HT1080 (cell line): ENCODE data around the gene DMGDH. TPM values are rescaled to one million over a fixed set of nuclear protein-coding genes. Genes with fewer than 3 reads are reported as not detected.
A peak's percentile ranks its signal among the peaks of the same experiment; 100 is the strongest.

Experiments
- DNase-seq: peaks from one replicate; pipeline ENCODE4 v3.0.0-alpha.2; 2015; ENCODE audit warnings: low read depth
- total RNA-seq: library from RNA; depleted of rRNA; stranded (reverse); fragments of >200 nt; shearing (Covaris generic); gene quantifications from 2 replicates; pipeline ENCODE4 v1.2.3, GENCODE V29; 2014; rRNA removed

DMGDH gene
- total RNA-seq, 1 experiment from 2014 or later, result 0.24 TPM

DNA sequence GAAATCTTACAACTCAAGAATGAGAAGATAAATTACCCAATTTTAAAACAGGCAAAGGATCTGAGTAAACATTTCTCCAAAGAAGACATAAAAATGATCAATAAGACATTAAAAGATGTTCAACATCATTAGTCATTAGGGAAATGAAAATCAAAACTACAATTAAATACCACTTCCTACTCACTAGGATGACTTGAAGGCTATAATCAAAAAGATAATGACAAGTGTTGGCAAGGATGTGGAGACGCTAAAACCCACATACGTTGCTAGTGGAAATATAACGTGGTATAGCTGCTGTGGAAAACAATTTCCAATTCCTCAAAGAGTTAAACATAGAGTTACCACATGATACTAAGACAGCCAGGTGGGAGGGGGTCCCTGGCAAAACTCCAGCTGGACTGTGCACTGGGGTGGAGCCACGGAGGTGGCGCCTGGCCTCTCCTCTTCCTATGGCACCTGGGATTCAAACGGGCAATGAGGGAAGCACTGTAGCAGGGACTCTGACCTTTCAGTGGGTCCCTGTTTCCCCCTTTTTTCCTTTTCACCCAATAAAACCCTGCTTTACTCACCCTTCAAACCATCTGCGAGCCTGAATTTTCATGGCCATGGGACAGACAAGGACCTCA, 90.2 kb downstream of the DMGDH start:
- DNase-seq, result no peak

DNA sequence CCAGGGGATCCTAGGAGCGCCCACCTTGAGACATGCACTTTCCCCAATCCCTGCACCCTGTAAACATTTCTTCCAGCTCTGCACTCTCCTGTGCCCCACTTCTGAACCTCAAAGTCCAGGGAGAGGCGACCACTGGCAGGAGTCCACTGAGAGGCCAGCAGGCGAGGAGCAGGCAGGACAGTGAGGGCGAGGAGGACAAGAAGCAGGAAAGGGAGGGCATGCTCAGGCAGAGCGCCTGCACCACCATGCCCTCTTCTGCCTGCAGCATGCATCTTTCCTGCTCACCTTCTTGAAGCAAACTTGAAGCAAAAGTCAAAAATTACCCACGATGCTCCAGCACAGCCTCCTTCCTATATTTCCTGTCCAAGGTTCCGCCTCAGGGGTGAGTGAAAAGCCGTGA, 94.4 kb downstream of the DMGDH start:
- DNase-seq, result no peak

- no peak for DNase-seq
These were observed 94.9 kb downstream of the DMGDH start for GRCh38 chr5:78974601-78975000.

DNA sequence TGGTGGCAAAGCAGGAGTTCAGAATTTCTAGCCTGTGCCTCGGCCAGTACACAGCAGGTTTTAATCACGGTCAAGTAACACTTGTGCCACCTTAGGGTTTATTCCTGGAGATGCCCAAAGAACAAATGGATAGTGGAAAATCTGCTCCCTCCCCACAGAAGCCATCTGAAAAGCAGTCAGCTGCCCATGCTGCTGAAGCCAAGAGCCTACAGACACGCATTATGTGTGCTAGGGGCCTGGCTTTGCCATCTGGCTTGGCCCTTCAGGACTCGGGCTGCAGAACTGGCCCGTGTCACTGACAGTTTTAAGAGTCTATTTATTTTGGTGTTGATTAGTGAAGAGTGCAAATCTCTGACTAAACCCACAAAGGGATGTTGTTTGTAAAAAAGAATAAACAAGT, 95.5 kb downstream of the DMGDH start:
- no peak for DNase-seq

- no peak for DNase-seq
These were observed 96.6 kb downstream of the DMGDH start for GRCh38 chr5:78972654-78973428.

GRCh38 chr5:78971998-78972397, 97.5 kb downstream of the DMGDH start:
- DNase-seq, result no peak

DNA sequence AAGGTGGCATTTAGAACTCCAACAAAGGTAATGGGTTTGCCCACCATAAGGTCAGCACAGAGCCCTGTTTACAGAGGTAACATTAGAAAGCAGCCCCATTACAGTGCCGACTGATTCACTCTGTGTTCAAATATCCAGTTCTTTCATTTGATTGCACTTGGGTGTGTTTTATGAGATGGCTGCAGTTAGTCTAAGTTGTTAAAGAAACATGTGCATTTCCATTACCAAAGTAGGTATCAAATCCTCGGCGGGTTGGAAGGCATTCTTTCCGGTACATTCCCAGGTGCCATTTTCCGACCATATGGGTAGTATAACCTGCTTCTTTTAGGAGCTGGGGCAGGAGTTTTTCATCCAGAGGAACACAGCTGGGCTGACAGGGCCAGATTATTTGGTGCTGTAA, 100.7 kb downstream of the DMGDH start:
- no peak for DNase-seq

- DNase-seq, result peak; percentile 46
These were observed 104.6 kb downstream of the DMGDH start for GRCh38 chr5:78964889-78965288.

DNA sequence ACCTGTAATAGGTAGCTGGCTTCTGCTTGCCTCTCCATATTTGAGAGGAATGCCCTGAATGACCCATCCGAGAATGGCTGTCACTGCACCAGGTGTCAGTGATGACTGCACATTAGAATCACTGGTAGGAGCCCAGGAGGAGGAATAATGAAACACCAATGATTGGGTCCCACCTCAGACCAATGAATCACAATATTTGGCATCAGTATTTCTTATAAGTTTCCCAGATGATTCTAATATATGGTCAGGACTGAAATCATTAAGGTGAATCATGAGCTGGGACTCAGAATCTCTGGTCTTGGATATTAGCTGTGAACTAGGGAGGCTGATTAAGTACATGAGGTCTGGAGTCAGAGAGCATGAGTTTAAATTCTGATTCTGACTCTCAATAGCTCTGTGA, 107.7 kb downstream of the DMGDH start:
- no peak for DNase-seq

- no peak for DNase-seq
These were observed 109.7 kb downstream of the DMGDH start for GRCh38 chr5:78959767-78960166.

DNA sequence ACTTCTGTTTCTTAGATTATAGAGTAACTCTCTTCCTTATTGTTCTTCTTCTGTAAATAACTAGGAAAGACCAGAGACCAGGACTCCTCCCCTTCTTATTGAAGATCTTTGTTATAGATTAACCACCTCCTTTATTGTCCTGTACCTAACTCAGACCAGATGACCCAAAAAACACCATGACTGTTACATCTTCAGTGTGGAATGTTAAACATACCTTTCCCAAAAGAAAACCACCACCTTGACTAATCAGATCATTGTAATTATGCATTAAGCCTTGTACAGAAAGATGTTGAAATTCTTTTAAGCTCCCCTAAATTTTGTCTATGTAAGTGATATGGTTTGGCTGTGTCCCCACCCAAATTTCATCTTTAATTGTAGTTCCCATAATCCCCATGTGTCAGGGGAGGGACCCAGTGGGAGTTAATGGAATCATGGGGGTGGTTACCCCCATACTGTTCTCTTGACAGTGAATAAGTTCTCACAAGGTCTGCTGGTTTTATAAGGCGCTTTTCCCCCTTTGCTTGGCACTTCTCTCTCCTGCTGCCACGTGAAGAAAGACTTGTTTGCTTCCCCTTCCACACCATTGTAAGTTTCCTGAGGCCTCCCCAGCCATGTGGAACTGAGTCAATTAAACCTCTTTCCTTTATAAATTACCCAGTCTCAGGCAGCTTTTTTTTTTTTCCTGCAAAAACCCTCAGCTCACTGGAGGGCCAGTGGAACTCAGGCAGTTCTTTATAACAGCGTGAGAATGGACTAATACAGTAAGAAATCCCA, 110.6 kb downstream of the DMGDH start:
- no peak for DNase-seq

GRCh38 chr5:78956901-78957300, 112.6 kb downstream of the DMGDH start:
- DNase-seq, result no peak

GRCh38 chr5:78953092-78953800, 116.2 kb downstream of the DMGDH start:
- no peak for DNase-seq

Other genes starting within 250 kb of the DMGDH start
- gene ARSB, start 84.4 kb downstream of the DMGDH start, total RNA-seq, result 9.9 and 11.7 TPM in 2 replicates
- gene BHMT2, start 93 bp upstream of the DMGDH start, total RNA-seq, result not detected in 2 replicates
- not detected in 2 replicates for gene BHMT, start 42.1 kb upstream of the DMGDH start, total RNA-seq
- 3.4 and 3.9 TPM in 2 replicates for gene JMY, start 166.5 kb upstream of the DMGDH start, total RNA-seq